Measurements from ENCODE around the gene EVI5L.
"Not testable (repeated sequence)": the region's sequence is repeated elsewhere in the genome, so short reads cannot be mapped to it uniquely, and the experiment has no call there.

Gene EVI5L

GRCh38 chr19:7829561-7830271 is at the start of gene EVI5L:
EVI5L (plus strand) TSS chr19:7830218; CDS start chr19:7846543, 16,325 bp downstream.
- DNase-seq: peak; percentile 100

- DNase-seq: no peak
Observed at GRCh38 chr19:7781157-7781556, 48.9 kb upstream of the EVI5L start.

GRCh38 chr19:7783991-7784423 is 46.0 kb upstream of the EVI5L start:
- peak; percentile 21 for DNase-seq

GRCh38 chr19:7784856-7785255 is 45.2 kb upstream of the EVI5L start:
- no peak for DNase-seq

- DNase-seq: no peak
Observed at GRCh38 chr19:7787141-7787540, 42.9 kb upstream of the EVI5L start.

- no peak for DNase-seq
Observed at GRCh38 chr19:7787602-7788177, 42.3 kb upstream of the EVI5L start.

- DNase-seq: no peak
Observed at GRCh38 chr19:7788178-7788932, 41.7 kb upstream of the EVI5L start.

- DNase-seq: no peak
Observed at GRCh38 chr19:7788933-7789323, 41.1 kb upstream of the EVI5L start.

- no peak for DNase-seq
Observed at GRCh38 chr19:7789447-7789846, 40.6 kb upstream of the EVI5L start.

- DNase-seq: no peak
Observed at GRCh38 chr19:7790416-7790815, 39.6 kb upstream of the EVI5L start.

GRCh38 chr19:7792281-7792680 is 37.7 kb upstream of the EVI5L start:
- DNase-seq: no peak

GRCh38 chr19:7792701-7793100 is 37.3 kb upstream of the EVI5L start:
- not testable (repeated sequence) for DNase-seq

- DNase-seq: no peak
Observed at GRCh38 chr19:7793493-7793892, 36.5 kb upstream of the EVI5L start.

GRCh38 chr19:7795555-7796161 is 34.4 kb upstream of the EVI5L start:
- no peak for DNase-seq

GRCh38 chr19:7799640-7800355 is 30.2 kb upstream of the EVI5L start:
- peak; percentile 60 for DNase-seq

GRCh38 chr19:7801020-7801570 is 28.9 kb upstream of the EVI5L start:
- no peak for DNase-seq

- DNase-seq: no peak
Observed at GRCh38 chr19:7806234-7806633, 23.8 kb upstream of the EVI5L start.

- no peak for DNase-seq
Observed at GRCh38 chr19:7806876-7807275, 23.1 kb upstream of the EVI5L start.

- no peak for DNase-seq
Observed at GRCh38 chr19:7808108-7808507, 21.9 kb upstream of the EVI5L start.

- DNase-seq: no peak
Observed at GRCh38 chr19:7811989-7812388, 18.0 kb upstream of the EVI5L start.

GRCh38 chr19:7815325-7815724 is 14.7 kb upstream of the EVI5L start:
- DNase-seq: no peak

GRCh38 chr19:7816040-7816439 is 14.0 kb upstream of the EVI5L start:
- DNase-seq: not testable (repeated sequence)

- no peak for DNase-seq
Observed at GRCh38 chr19:7817801-7818200, 12.2 kb upstream of the EVI5L start.

Data from fibroblast of skin of right biceps (primary cell).